HepG2 (cell line): ENCODE measurements around the gene FXYD1. TPM values are rescaled to one million over a fixed set of nuclear protein-coding genes. Genes with fewer than 3 reads are reported as not detected.
A peak's percentile ranks its signal among the peaks of the same experiment; 100 is the strongest.

Experiments
- ATAC-seq: fragments of 200-7000 bp; cut with Tn5 transposase; 3 replicates; pipeline ENCODE4 v1.9.1; 2020; ENCODE audit warnings: mild to moderate bottlenecking, moderate library complexity
- BruUV-seq: library from RNA; stranded (reverse); fragments of 400-500 nt; replicated peaks from 2 replicates; lab custom pipeline; 2021; lab: Mats Ljungman, UMichigan
- CTCF ChIA-PET: fragments of 300-600 bp; formaldehyde crosslinking; extraction: SDS; loops from one replicate; lab custom pipeline; 2021; ENCODE audit warnings: low total read pairs, inconsistent platforms, low intra/inter-chr PET ratio; lab: Yijun Ruan, JAX
- POLR2A ChIA-PET: fragments of 350-600 bp; sonication (Branson Sonifier 250); formaldehyde crosslinking; loops from one replicate; lab custom pipeline; 2020; ENCODE audit warnings: antibody characterized with exemption, inconsistent platforms; lab: Yijun Ruan, JAX
- DNase-seq: peaks from one replicate; pipeline ENCODE4 v3.0.0-alpha.2; 2015; ENCODE audit warnings: low spot score
- FAIRE-seq: peaks from 3 replicates; lab custom pipeline; 2011; peaks lifted over from hg19 to GRCh38; lab: Jason Lieb, UNC
- H2AFZ ChIP-seq: one replicate; pipeline ENCODE4 v1.6.1; 2011; ENCODE audit warnings: low read length, inconsistent platforms
- H3K27ac ChIP-seq: fragments of 300-600 bp; 3 replicates; pipeline ENCODE4 v1.8.0; 2011; ENCODE audit warnings: mixed run types, mild to moderate bottlenecking, mixed read lengths, low read length, inconsistent platforms; ENCODE audit not compliant: insufficient read depth; ENCODE audit errors: extremely low read length
- H3K27me3 ChIP-seq, 2 experiments: fragments of 200-600 bp in 1 of 2; 2 replicates in 1 of 2; 3 replicates in 1 of 2; pipeline versions ENCODE4 v1.6.0 to v1.8.0; 2011; ENCODE audit warnings: low read length in 2 of 2, mild to moderate bottlenecking in 2 of 2, moderate library complexity in 2 of 2, inconsistent platforms in 1 of 2; ENCODE audit not compliant: insufficient read depth in 2 of 2, control insufficient read depth in 1 of 2
- H3K36me3 ChIP-seq, 2 experiments: fragments of 200-600 bp in 1 of 2; replicated peaks in 1 of 2; 2 replicates in 1 of 2; 3 replicates in 1 of 2; pipeline versions ENCODE4 v1.5.1 to v1.8.0; 2011; ENCODE audit warnings: low read length in 2 of 2, inconsistent platforms in 1 of 2; ENCODE audit not compliant: insufficient read depth in 2 of 2, control insufficient read depth in 1 of 2
- H3K4me1 ChIP-seq: 2 replicates; pipeline ENCODE4 v1.5.1; 2012; ENCODE audit warnings: low read length, inconsistent platforms; ENCODE audit not compliant: insufficient read depth
- H3K4me2 ChIP-seq: 2 replicates; pipeline ENCODE4 v1.6.0; 2011; ENCODE audit warnings: low read depth, low read length, inconsistent platforms
- H3K4me3 ChIP-seq, 3 experiments: fragments of 200-600 bp in 1 of 3; sonication (generic), shearing (Covaris generic) in 1 of 3; replicated peaks in 1 of 3; 2 replicates each; pipeline ENCODE4 v1.5.1; 2011 to 2016; ENCODE audit warnings: low read length in 3 of 3, inconsistent platforms in 2 of 3, low read depth in 2 of 3, mild to moderate bottlenecking in 2 of 3, control low read depth in 1 of 3, mixed read lengths in 1 of 3; ENCODE audit not compliant: insufficient read depth in 1 of 3
- H3K79me2 ChIP-seq: one replicate; pipeline ENCODE4 v1.6.1; 2011; ENCODE audit warnings: low read length, inconsistent platforms; ENCODE audit not compliant: insufficient read depth
- H3K9ac ChIP-seq: 2 replicates; pipeline ENCODE4 v1.6.0; 2011; ENCODE audit warnings: mild to moderate bottlenecking, low read depth, low read length, inconsistent platforms; ENCODE audit not compliant: insufficient read depth
- H3K9me3 ChIP-seq: 2 replicates; pipeline ENCODE4 v1.5.1; 2012; ENCODE audit warnings: mild to moderate bottlenecking, low read length
- H4K20me1 ChIP-seq: 2 replicates; pipeline ENCODE4 v1.6.0; 2011; ENCODE audit warnings: inconsistent platforms, mild to moderate bottlenecking, low read length, moderate library complexity; ENCODE audit not compliant: insufficient read depth
- ASH2L ChIP-seq: fragments of 300-600, 200-600 bp; sonication (generic); IDR thresholded peaks from 2 replicates; pipeline ENCODE4 v1.7.0; 2017; ENCODE audit warnings: low read depth, mild to moderate bottlenecking, moderate library complexity, mixed read lengths, low read length; ENCODE audit not compliant: insufficient read length
- RCOR2 ChIP-seq: IDR thresholded peaks from 2 replicates; pipeline ENCODE4 v1.6.1; 2016; ENCODE audit warnings: missing biosample characterization, missing genetic modification reagents
- ZFP36L2 ChIP-seq: sonication (generic); formaldehyde crosslinking; IDR thresholded peaks from 2 replicates; pipeline ENCODE4 v1.4.0; 2020; ENCODE audit warnings: missing genetic modification reagents
- ZNF235 ChIP-seq: sonication (generic); formaldehyde crosslinking; IDR thresholded peaks from 2 replicates; pipeline ENCODE4 v1.8.1; 2023; ENCODE audit warnings: mild to moderate bottlenecking, missing genetic modification reagents, borderline replicate concordance
- ZNF329 ChIP-seq: sonication (generic); formaldehyde crosslinking; IDR thresholded peaks from 2 replicates; pipeline ENCODE4 v1.9.0; 2021; ENCODE audit warnings: low read depth, mild to moderate bottlenecking, missing genetic modification reagents
- ZNF646 ChIP-seq: sonication (generic); formaldehyde crosslinking; IDR thresholded peaks from 2 replicates; pipeline ENCODE4 v1.9.0; 2021; ENCODE audit warnings: mild to moderate bottlenecking, missing genetic modification reagents
- WGBS: methylation state at CpG from one replicate; pipeline ENCODE4 v1.1.6; 2017; ENCODE audit warnings: low lambda C conversion rate; 5-methylcytosine and 5-hydroxymethylcytosine counted together
- in situ Hi-C: cut with HindIII; loops from 2 replicates; pipeline ENCODE4 v1.10.0; 2017; ENCODE audit warnings: low pct_unique_long_range_greater_than_20kb; ENCODE audit not compliant: extremely low pct_ligation_motif_present
- intact Hi-C: fragments of 100-400 bp; cut with micrococcal nuclease; formaldehyde crosslinking; loops from one replicate; pipeline ENCODE4 v1.10.0; 2022; ENCODE audit not compliant: unreplicated experiment
- polyA plus RNA-seq, 8 experiments: library from polyadenylated mRNA; depleted of rRNA in 3 of 8; stranded (reverse) in 7 of 8; unstranded in 1 of 8; fragments of >200 nt; fragmentation: Illumina TruSeq in 4 of 8; extraction: Trizol in 4 of 8; gene quantifications; 2 replicates each; pipeline versions ENCODE4 v1.2.1 to v1.2.3, GENCODE V29; 2011 to 2016; ENCODE audit warnings: low read depth in 4 of 8, missing spikeins in 1 of 8, mixed read lengths in 1 of 8; ENCODE audit not compliant: insufficient read depth in 1 of 8
- total RNA-seq, 5 experiments: library from RNA; depleted of rRNA; stranded (reverse); fragments of >200 nt; fragmentation: Illumina TruSeq; extraction: Trizol; gene quantifications; 2 replicates each; pipeline ENCODE4 v1.2.3, GENCODE V29; 2016; ENCODE audit warnings: low read depth in 1 of 5

The FXYD1 gene
- total and polyA plus RNA-seq, 2 of the 13 experiments (the other 11 are each of a cell fraction or from before 2014, with no cell fraction given): 31.2 TPM; not detected in 1

DNA sequence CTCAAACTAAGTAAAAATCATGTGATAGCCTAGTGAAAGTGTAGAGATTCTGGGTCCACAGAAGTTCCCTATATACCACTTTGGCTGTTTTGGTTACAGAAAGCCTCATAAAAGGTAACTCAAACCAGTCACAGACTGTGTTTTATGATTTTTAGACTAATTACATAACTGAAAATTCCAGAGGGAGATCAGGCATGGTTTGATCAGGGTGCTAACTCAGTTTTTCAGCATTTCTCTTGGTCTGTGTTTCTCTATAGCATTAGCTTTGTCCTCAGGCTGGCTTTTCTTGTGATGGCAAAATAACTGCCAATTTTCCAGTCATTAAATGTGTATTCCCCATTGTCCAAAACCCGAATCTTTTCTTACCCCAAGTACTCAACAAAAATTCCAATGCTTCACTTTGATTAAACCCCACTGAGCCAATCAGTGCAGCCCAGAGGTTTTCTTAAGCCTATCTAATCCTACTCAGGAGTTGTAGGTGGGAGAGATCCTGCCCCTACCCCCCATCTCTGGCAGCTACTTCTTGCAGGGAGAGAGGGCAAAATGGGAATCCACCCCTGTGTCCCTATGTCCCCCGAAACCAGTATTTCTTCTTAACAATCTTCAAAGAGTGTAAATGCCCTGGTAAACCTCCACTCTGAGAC is 31.6 kb upstream of the FXYD1 start:
- FAIRE-seq: no peak
- H3K9me3 ChIP-seq: no peaks in the 10 kb centered on the region
- H3K9ac ChIP-seq: peak overlapping the region; percentile 38
- no TSS peak for BruUV-seq
- DNase-seq: no peak
- no peaks in the 10 kb centered on the region; a peak in 1 of 5 replicates for H3K27me3 ChIP-seq
- no peak overlapping the region for H2AFZ ChIP-seq
- H3K4me2 ChIP-seq: peak overlapping the region; percentile 51
- no peak for ATAC-seq
- CTCF ChIA-PET: no interaction called here
- H3K4me3 ChIP-seq: no peak overlapping the region; a peak in 1 of 6 replicates
- TF ChIP-seq ZFP36L2 (CRISPR knock-in tag) (no peak), ZNF235 (CRISPR knock-in tag) (no peak), ZNF646 (CRISPR knock-in tag) (0 out of 2 replicates have a peak, but pooled peaks have one; percentile 35), ASH2L (peak; percentile 42), ZNF329 (peak; percentile 100), RCOR2 (peak; percentile 45; the same call in 1 of the 2 replicates)
- peak overlapping the region; percentile 56 for H3K27ac ChIP-seq
- POLR2A ChIA-PET: no interaction called here
- in situ Hi-C loops: no loop called here
- no peaks in the 10 kb centered on the region for H3K36me3 ChIP-seq
- intact Hi-C loops: no loop called here
- peaks cover 51% of the 10 kb centered on the region for H3K4me1 ChIP-seq
- H4K20me1 ChIP-seq: no peaks in the 10 kb centered on the region
- no peaks in the 10 kb centered on the region for H3K79me2 ChIP-seq
- WGBS: 96% methylated on average over 1 of the region's 2 CpGs
